Limb (tissue), 2 donors: ENCODE data around the gene LDHD.
A peak's percentile ranks its signal among the peaks of the same experiment; 100 is the strongest.
"Not testable (repeated sequence)": the region's sequence is repeated elsewhere in the genome, so short reads cannot be mapped to it uniquely, and the experiment has no call there.

Experiments used
- DNase-seq, 2 donors: peaks; one replicate each; pipeline ENCODE4 v3.0.0-alpha.2; 2016; ENCODE audit errors: extremely low spot score in 2 of 2

The LDHD gene

GRCh38 chr16:75099738-75100602, 16.6 kb downstream of the LDHD start:
- DNase-seq = no peak

- DNase-seq = no peak
Observed at GRCh38 chr16:75099075-75099667, 17.4 kb downstream of the LDHD start.

GRCh38 chr16:75097941-75098901, 18.4 kb downstream of the LDHD start:
- DNase-seq = no peak

DNA sequence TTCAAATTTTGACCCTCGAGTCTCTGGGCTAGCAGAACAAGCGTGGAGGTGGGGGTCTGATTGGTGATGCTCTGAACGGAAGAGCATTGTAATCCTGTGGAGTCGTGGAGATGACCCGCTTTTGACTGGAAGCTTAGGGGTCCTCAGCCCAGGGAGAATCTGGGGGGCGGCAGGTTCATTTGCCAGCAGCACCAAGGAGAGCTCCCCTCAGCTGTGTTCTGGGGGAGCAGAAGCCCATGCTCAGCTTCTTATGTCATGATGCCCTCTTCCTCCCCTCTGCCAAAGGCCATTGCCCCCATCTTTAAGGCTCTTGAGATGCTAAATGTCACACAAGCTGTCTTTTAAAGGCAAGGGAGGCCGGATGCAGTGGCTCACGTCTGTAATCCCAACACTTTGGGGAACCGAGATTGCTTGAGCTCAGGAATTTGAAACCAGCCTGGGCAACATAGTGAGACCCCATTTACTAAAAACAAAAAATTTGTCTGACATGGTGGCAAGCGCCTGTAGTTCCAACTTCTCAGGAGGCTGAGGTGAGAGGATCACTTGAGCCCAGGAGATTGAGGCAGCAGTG, 19.3 kb downstream of the LDHD start:
- DNase-seq = no peak

- peak in 1 of 2 donors; percentile 68 for DNase-seq
Observed at GRCh38 chr16:75096656-75097055, 19.9 kb downstream of the LDHD start.

GRCh38 chr16:75095204-75095621, 21.4 kb downstream of the LDHD start:
- DNase-seq = no peak

DNA sequence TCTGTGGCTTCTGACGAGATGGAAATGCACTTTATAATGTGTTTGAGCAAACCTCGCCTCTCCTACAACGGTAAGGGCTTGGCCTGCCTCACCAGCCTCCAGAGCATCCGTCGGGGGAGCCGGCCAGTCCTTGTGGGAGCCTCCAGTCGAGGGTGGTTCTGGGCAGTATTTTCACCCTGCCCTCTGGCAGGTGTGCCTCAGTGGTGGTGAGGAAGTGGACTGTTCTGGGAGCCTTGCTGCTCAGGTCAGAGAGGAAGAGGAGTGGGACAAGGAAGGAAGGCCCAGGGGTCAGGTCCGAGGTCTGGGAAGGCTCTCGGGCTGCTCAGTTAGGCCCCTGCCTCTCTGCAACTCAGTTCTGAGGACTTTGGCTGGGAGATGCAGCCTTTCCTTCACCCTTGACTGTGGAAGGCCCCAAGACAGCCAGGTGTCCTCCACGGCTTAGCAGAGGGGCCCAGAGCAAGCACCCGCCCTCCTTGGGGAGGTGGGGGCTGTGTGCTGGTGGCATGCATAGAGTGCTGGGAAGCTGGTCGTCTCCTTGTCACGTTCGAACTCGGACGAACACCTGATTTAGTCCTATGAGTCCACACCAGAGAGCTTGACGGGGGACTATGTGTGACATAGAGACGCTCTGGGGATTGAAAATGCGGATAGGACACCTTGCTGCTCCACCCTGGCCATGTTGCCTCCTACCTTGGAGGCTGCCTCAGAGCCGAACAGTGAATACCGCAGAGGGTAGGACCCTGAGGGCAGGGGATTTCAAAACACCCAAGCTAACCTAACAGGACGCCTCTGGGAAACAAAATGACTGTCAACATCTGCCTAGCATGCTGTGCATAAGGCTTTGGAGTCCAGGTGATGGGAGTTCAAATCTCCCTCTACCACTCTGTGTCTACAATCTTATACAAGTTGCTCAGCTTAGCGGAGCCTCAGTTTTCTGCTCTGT, 22.7 kb downstream of the LDHD start:
- DNase-seq = no peak

GRCh38 chr16:75092777-75093176, 23.8 kb downstream of the LDHD start:
- no peak for DNase-seq

DNA sequence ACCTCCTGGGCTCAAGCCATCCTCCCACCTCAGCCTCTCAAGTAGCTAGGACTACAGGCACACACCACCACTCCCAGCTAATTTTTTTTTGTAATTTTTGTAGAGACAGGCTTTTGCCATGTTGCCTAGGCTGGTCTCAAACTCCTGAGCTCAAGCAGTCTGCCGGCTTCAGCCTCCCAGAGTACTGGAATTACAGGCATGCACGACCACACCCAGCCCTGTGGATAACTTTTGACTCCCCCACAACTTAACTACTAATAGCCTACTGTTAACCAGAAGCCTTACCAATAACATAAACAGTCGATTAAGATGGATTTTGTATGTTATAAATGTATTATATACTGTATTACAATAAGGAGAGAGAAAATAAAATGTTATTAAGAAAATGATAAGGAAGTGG, 25.0 kb downstream of the LDHD start:
- DNase-seq = not testable (repeated sequence)

DNA sequence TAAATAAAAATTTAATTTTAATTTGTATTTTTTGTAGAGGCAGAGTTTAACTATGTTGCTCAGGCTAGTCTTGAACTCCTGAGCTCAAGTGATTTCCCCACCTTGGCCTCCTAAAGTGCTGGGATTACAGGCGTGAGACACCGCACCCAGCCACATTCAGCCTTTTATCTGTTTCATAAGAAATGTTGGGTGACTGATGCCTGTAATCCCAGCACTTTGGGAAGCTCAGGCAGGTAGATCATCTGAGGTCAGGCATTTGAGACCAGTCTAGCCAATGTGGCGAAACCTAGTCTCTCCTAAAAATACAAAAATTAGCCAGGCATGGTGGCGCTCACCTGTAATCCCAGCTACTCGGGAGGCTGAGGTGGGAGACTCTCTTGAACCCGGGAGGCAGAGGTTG, 25.7 kb downstream of the LDHD start:
- not testable (repeated sequence) for DNase-seq

- DNase-seq = no peak
Observed at GRCh38 chr16:75089486-75090202, 26.9 kb downstream of the LDHD start.

DNA sequence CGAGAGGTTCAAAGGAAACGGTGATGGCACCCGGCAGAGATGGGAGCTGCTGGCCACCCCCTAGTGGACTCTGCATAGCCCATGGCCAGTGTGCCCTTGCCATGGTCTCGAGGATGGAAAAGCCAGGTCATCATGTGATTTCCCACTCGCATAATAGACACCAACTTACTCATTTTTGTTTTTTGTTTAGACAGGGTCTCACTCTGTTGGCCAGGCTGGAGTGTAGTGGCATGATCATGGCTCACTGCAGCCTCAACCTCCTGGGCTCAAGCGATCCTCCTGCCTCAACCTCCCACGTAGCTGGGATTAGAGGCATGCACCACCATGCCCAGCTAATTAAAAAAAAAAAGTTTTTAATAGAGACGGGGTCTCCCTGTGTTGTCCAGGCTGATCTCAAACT, 27.6 kb downstream of the LDHD start:
- DNase-seq = no peak

GRCh38 chr16:75088216-75088615, 28.4 kb downstream of the LDHD start:
- no peak for DNase-seq

GRCh38 chr16:75087375-75087979, 29.1 kb downstream of the LDHD start:
- DNase-seq = peak in 1 of 2 donors; percentile 60

- DNase-seq = no peak
Observed at GRCh38 chr16:75086688-75087374, 29.7 kb downstream of the LDHD start.

GRCh38 chr16:75086281-75086680, 30.3 kb downstream of the LDHD start:
- no peak for DNase-seq

DNA sequence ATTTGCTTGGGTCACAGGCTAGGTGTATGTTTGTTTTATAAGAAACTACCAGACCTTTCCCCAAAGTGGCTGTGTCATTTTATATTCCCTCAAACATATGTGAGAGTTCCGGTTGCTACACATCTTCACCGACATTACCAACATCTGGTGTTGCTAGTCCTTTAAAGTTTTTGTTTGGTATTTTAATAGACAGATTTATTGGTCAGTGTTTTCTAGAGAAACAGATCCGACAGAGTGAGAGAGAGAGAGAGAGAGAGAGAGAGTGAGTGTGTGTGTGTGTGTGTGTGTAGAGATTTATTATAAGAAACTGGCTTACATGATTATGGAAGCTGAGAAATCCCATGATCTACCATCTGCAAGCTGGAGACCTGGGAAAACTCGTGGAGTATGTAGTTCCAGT, 31.0 kb downstream of the LDHD start:
- DNase-seq = no peak

GRCh38 chr16:75083813-75084212, 32.8 kb downstream of the LDHD start:
- no peak for DNase-seq
